ENCODE results near the gene KRTAP19-1.

- no peak for TF ChIP-seq POLR2A (IDR thresholded peaks at IDR 0.05)
- TF ChIP-seq CTCF (IDR thresholded peaks at IDR 0.05), result no peak
Measured at GRCh38 chr21:30443226-30443625, 36.9 kb downstream of the KRTAP19-1 start.
